Measurements from ENCODE around the gene DAB1.

GRCh38 chr1:57012315-57012714 lies 411.5 kb downstream of the DAB1 start:
- TF ChIP-seq POLR2A (IDR thresholded peaks at IDR 0.05) (no peak), CTCF (IDR thresholded peaks at IDR 0.05) (no peak), EP300 (IDR thresholded peaks at IDR 0.05) (no peak), POLR2AphosphoS5 (IDR thresholded peaks at IDR 0.05) (no peak)

Data from upper lobe of left lung (tissue), 4 donors.